Astrocyte (in vitro differentiated cells and primary cell): Measurements from ENCODE around the gene PRKG1.

ENCODE experiments used
- EZH2 ChIP-seq: IDR thresholded peaks from 2 replicates; pipeline ENCODE4 v1.6.1; 2012; ENCODE audit warnings: mild to moderate bottlenecking, low read length, inconsistent platforms; ENCODE audit not compliant: insufficient read depth
- TF ChIP-seq, protein P1 (sequence below): IDR thresholded peaks from 2 replicates; pipeline ENCODE4 v1.5.1; 2011; ENCODE audit warnings: low read depth, mild to moderate bottlenecking, inconsistent platforms, low read length, moderate library complexity; ENCODE audit not compliant: insufficient read depth

- TF ChIP-seq, protein P1, sequence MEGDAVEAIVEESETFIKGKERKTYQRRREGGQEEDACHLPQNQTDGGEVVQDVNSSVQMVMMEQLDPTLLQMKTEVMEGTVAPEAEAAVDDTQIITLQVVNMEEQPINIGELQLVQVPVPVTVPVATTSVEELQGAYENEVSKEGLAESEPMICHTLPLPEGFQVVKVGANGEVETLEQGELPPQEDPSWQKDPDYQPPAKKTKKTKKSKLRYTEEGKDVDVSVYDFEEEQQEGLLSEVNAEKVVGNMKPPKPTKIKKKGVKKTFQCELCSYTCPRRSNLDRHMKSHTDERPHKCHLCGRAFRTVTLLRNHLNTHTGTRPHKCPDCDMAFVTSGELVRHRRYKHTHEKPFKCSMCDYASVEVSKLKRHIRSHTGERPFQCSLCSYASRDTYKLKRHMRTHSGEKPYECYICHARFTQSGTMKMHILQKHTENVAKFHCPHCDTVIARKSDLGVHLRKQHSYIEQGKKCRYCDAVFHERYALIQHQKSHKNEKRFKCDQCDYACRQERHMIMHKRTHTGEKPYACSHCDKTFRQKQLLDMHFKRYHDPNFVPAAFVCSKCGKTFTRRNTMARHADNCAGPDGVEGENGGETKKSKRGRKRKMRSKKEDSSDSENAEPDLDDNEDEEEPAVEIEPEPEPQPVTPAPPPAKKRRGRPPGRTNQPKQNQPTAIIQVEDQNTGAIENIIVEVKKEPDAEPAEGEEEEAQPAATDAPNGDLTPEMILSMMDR: no peak
- TF ChIP-seq EZH2: no peak
Observed at GRCh38 chr10:51052163-51052562, 22.1 kb upstream of the PRKG1 start.
